ENCODE measurements around the gene TXNRD2. TPM values are rescaled to one million over a fixed set of nuclear protein-coding genes. Genes with fewer than 3 reads are reported as not detected.
A peak's percentile ranks its signal among the peaks of the same experiment; 100 is the strongest.

TXNRD2 gene
- total RNA-seq, 2 donors from 2014 or later = 14.1 to 21.4 TPM

- no peak for ATAC-seq (replicated peaks)
- peaks cover 29% of the 10 kb centered on the region for H3K36me3 Mint-ChIP-seq (ENCODE audit: low read depth)
- no peaks in the 10 kb centered on the region for H3K9me3 Mint-ChIP-seq
- H3K4me1 Mint-ChIP-seq = peaks cover 21% of the 10 kb centered on the region
- H3K27me3 Mint-ChIP-seq = no peaks in the 10 kb centered on the region
- no peak overlapping the region for H3K27ac Mint-ChIP-seq
- peak overlapping the region; percentile 97 for H3K4me3 Mint-ChIP-seq
Observed at GRCh38 chr22:19851291-19852176, 90.1 kb downstream of the TXNRD2 start.

DNA sequence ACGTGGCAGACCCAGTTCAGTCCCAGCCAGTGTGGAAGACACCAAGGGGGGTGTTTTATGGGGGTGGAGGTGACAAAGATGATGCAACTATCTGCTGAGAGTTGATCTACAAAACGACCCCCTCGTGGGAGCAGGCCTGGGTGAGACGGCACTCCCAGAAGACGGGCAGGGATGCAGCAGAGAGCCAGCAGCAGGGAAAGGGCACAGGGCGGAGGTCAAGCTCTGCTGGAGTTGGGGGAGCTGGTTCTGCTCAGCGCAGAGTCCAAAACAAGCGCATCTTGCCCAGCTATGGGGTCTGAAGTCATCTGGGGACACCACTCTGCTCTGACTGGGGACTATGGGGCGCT is 90.9 kb downstream of the TXNRD2 start:
- peaks cover 29% of the 10 kb centered on the region for H3K36me3 Mint-ChIP-seq (ENCODE audit: low read depth)
- H3K27me3 Mint-ChIP-seq = no peaks in the 10 kb centered on the region
- no peaks in the 10 kb centered on the region for H3K9me3 Mint-ChIP-seq
- peak overlapping the region; percentile 59 for H3K27ac Mint-ChIP-seq
- ATAC-seq (replicated peaks) = no peak
- H3K4me3 Mint-ChIP-seq = no peak overlapping the region
- H3K4me1 Mint-ChIP-seq = peaks cover 21% of the 10 kb centered on the region

- Mint-ChIP-seq H3K27ac (peak overlapping the region; percentile 59), H3K36me3 (ENCODE audit: low read depth) (peaks cover 29% of the 10 kb centered on the region), H3K9me3 (no peaks in the 10 kb centered on the region), H3K27me3 (no peaks in the 10 kb centered on the region), H3K4me3 (no peak overlapping the region), H3K4me1 (peaks cover 21% of the 10 kb centered on the region)
- no peak for ATAC-seq (replicated peaks)
Observed at GRCh38 chr22:19849835-19850762, 91.5 kb downstream of the TXNRD2 start.

GRCh38 chr22:19848298-19849224 is 93.1 kb downstream of the TXNRD2 start:
- no peaks in the 10 kb centered on the region for H3K27me3 Mint-ChIP-seq
- ATAC-seq (replicated peaks) = peak; percentile 52
- no peaks in the 10 kb centered on the region for H3K9me3 Mint-ChIP-seq
- H3K27ac Mint-ChIP-seq = no peak overlapping the region
- H3K36me3 Mint-ChIP-seq (ENCODE audit: low read depth) = peaks cover 23% of the 10 kb centered on the region
- H3K4me1 Mint-ChIP-seq = peaks cover 14% of the 10 kb centered on the region
- no peak overlapping the region for H3K4me3 Mint-ChIP-seq

GRCh38 chr22:19847345-19847632 is 94.3 kb downstream of the TXNRD2 start:
- Mint-ChIP-seq H3K36me3 (ENCODE audit: low read depth) (peaks cover 18% of the 10 kb centered on the region), H3K4me3 (no peak overlapping the region), H3K9me3 (no peaks in the 10 kb centered on the region), H3K4me1 (peaks cover 5% of the 10 kb centered on the region), H3K27me3 (no peaks in the 10 kb centered on the region), H3K27ac (no peak overlapping the region)
- ATAC-seq (replicated peaks) = no peak

DNA sequence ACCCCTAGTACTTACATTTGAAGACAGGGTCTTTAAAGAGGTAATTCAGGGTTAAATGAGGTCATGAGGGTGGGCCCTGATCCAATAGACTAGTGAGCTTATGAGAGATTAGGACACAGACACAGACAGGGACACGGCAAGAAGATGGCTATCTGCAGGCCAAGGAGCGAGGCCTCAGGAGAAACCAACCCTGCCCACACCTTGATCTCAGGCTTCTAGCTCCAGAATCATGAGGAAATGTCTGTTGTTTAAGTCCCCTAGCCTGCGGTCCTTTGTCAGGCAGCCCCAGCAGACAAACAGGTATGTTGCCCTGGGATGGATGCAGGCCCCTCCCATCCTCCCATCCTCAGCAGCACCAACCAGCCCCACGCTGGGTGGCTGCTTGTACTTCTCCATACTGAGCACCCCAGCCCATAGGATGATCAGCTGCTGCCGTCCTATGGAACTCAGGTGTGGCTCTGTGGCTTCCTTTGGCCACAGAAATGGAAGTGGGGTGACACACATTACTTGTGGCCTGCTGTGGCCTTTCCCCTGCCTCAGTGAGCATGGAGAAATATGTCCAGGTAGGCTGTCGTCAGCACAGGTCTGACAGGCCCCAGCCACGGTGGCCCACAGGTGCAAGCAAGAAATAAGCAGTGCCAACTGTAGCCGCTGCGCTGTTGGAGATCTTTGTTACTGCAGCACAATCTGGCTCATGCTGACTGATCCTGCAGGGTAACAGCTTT is 94.8 kb downstream of the TXNRD2 start:
- ATAC-seq (replicated peaks) = no peak
- peaks cover 13% of the 10 kb centered on the region for H3K36me3 Mint-ChIP-seq (ENCODE audit: low read depth)
- H3K9me3 Mint-ChIP-seq = no peaks in the 10 kb centered on the region
- H3K4me1 Mint-ChIP-seq = peaks cover 5% of the 10 kb centered on the region
- no peak overlapping the region for H3K27ac Mint-ChIP-seq
- no peak overlapping the region for H3K4me3 Mint-ChIP-seq
- no peaks in the 10 kb centered on the region for H3K27me3 Mint-ChIP-seq

DNA sequence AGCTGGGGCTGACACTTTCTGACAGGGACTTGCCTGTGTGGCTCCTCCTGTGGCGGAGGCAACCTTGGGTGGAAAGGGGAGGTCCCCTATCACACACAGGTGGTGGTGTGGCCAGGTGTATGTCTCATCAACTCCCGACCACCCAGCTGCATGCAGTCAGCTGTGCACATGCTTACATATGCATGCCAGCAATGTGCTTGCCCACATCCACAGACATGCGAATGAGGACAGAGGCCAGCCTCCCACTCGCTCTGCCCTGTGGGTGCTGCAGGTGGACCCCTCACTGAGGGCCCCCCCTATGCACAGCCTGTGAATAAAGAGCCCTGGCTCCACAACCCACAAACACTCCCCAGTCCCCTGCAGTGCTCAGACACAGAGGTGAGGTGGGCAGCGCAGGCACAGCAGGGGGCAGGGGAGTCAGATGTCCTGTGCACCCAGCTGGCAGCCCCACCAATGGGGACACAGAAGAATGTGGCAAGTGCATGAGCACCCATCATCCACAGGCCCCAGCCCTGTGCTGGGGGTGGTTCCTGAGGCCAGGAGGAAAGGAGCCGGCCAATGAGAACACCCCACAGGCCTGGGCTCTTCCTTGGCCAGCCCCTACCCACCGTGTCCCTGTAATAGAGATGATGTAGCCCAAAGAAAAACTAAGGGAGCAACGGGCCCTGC is 96.4 kb downstream of the TXNRD2 start:
- peaks cover 4% of the 10 kb centered on the region for H3K4me1 Mint-ChIP-seq
- no peak for ATAC-seq (replicated peaks)
- H3K4me3 Mint-ChIP-seq = no peak overlapping the region
- H3K9me3 Mint-ChIP-seq = no peaks in the 10 kb centered on the region
- H3K36me3 Mint-ChIP-seq (ENCODE audit: low read depth) = peaks cover 6% of the 10 kb centered on the region
- H3K27ac Mint-ChIP-seq = no peak overlapping the region
- no peaks in the 10 kb centered on the region for H3K27me3 Mint-ChIP-seq

GRCh38 chr22:19844377-19845053 is 97.1 kb downstream of the TXNRD2 start:
- Mint-ChIP-seq H3K9me3 (no peaks in the 10 kb centered on the region), H3K4me3 (no peak overlapping the region)

GRCh38 chr22:19843857-19844376 is 97.7 kb downstream of the TXNRD2 start:
- Mint-ChIP-seq H3K4me3 (no peak overlapping the region), H3K36me3 (ENCODE audit: low read depth) (no peaks in the 10 kb centered on the region), H3K27me3 (no peaks in the 10 kb centered on the region), H3K27ac (no peak overlapping the region), H3K4me1 (peaks cover 4% of the 10 kb centered on the region), H3K9me3 (no peaks in the 10 kb centered on the region)
- ATAC-seq (replicated peaks) = no peak

More at GRCh38 chr22:19844377-19845053, 97.1 kb downstream of the TXNRD2 start:
- Mint-ChIP-seq H3K27ac (no peak overlapping the region), H3K36me3 (ENCODE audit: low read depth) (no peaks in the 10 kb centered on the region), H3K4me1 (peaks cover 4% of the 10 kb centered on the region), H3K27me3 (no peaks in the 10 kb centered on the region)
- ATAC-seq (replicated peaks) = peak; percentile 18

DNA sequence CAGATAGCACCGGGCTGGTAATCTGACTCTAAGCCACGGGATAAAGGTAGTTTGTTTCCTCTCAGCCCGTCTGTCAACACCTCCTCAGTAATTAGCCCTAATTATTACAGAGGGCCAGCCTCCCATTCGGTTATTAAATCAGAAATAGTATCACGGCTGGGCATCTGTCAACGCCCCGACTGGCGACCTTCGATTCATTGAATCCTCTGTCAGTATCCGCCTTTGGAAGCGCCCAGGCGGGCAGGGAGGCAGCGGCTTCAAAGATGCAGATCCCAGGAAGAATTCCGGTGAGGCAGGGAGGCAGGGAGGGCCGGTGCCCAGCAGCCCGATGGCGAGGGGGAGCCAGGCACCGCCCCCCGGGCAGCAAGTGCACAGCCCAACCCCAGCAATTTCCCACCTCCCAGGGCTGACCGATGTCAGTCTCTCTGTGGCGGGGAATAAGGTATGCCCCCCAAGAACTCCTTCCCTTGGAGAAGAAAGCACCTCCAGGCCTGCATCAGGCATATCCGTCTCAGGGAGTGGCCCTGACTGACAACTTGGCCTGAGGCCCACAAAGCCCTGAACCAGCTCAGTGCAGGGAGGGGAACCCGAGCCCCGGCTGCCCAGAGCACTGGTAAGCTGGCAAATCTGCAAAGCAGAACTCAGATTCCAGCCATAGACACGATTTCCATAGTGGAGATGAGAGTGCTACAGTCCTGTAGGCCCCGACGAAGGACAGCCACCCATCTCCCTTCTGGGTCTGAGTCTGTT is 98.3 kb downstream of the TXNRD2 start:
- Mint-ChIP-seq H3K27me3 (no peaks in the 10 kb centered on the region), H3K27ac (no peak overlapping the region), H3K4me1 (peaks cover 4% of the 10 kb centered on the region), H3K4me3 (no peak overlapping the region), H3K36me3 (ENCODE audit: low read depth) (no peaks in the 10 kb centered on the region), H3K9me3 (no peaks in the 10 kb centered on the region)
- ATAC-seq (replicated peaks) = no peak

- no peak overlapping the region for H3K4me3 Mint-ChIP-seq
- no peak overlapping the region for H3K27ac Mint-ChIP-seq
- ATAC-seq (replicated peaks) = no peak
- no peaks in the 10 kb centered on the region for H3K27me3 Mint-ChIP-seq
- H3K9me3 Mint-ChIP-seq = no peaks in the 10 kb centered on the region
- H3K4me1 Mint-ChIP-seq = peaks cover 8% of the 10 kb centered on the region
- no peaks in the 10 kb centered on the region for H3K36me3 Mint-ChIP-seq (ENCODE audit: low read depth)
Observed at GRCh38 chr22:19842393-19843106, 99.1 kb downstream of the TXNRD2 start.
